OCI-LY7 (cell line): ENCODE results near the gene PPM1F. TPM values are rescaled to one million over a fixed set of nuclear protein-coding genes. Genes with fewer than 3 reads are reported as not detected.

Experiments
- BruUV-seq: library from RNA; stranded (reverse); fragments of 400-500 nt; replicated peaks from 2 replicates; lab custom pipeline; 2021; lab: Mats Ljungman, UMichigan
- CTCF ChIA-PET: fragments of 300-600 bp; sonication (Branson Sonifier 250); formaldehyde crosslinking; loops from one replicate; lab custom pipeline; 2022; ENCODE audit warnings: antibody characterized with exemption; ENCODE audit not compliant: unreplicated experiment; lab: Charles Lee
- POLR2A ChIA-PET: fragments of 300-600 bp; sonication (Branson Sonifier 250); formaldehyde crosslinking; loops from one replicate; lab custom pipeline; 2022; ENCODE audit warnings: antibody characterized with exemption; lab: Charles Lee
- DNase-seq: peaks from one replicate; pipeline ENCODE4 v3.0.0-alpha.2; 2015; ENCODE audit warnings: low spot score
- H2AFZ ChIP-seq: fragments of 200-600 bp; sonication (generic), shearing (Covaris generic); 2 replicates; pipeline ENCODE4 v1.6.1; 2014; ENCODE audit warnings: mild to moderate bottlenecking, antibody characterized with exemption, low read length, moderate library complexity
- H3K27ac ChIP-seq: fragments of 200-600 bp; sonication (generic); 2 replicates; pipeline ENCODE4 v1.5.1; 2014; ENCODE audit warnings: mixed run types, low read depth, mild to moderate bottlenecking, moderate library complexity, low read length, inconsistent platforms; ENCODE audit not compliant: poor library complexity, severe bottlenecking
- H3K36me3 ChIP-seq: fragments of 200-600 bp; sonication (generic); 2 replicates; pipeline ENCODE4 v1.6.1; 2014; ENCODE audit warnings: mild to moderate bottlenecking, antibody characterized with exemption, low read length, moderate library complexity, mixed read lengths; ENCODE audit not compliant: insufficient read depth
- H3K4me1 ChIP-seq: fragments of 200-600 bp; sonication (generic); 2 replicates; pipeline ENCODE4 v1.5.1; 2014; ENCODE audit warnings: mild to moderate bottlenecking, low read length; ENCODE audit not compliant: insufficient read depth, poor library complexity, severe bottlenecking
- H3K4me2 ChIP-seq: fragments of 200-600 bp; sonication (generic); 2 replicates; pipeline ENCODE4 v1.6.1; 2014; ENCODE audit warnings: mild to moderate bottlenecking, low read length
- H3K4me3 ChIP-seq: fragments of 200-600 bp; sonication (generic); 2 replicates; pipeline ENCODE4 v1.5.1; 2014; ENCODE audit warnings: mild to moderate bottlenecking, low read depth, low read length; ENCODE audit not compliant: poor library complexity, severe bottlenecking
- H3K79me2 ChIP-seq: fragments of 200-600 bp; sonication (generic); 2 replicates; pipeline ENCODE4 v1.6.1; 2016; ENCODE audit warnings: low read depth, mild to moderate bottlenecking, low read length, moderate library complexity, mixed read lengths; ENCODE audit not compliant: insufficient read depth
- H3K9me2 ChIP-seq: fragments of 200-600 bp; sonication (generic); 2 replicates; pipeline ENCODE4 v1.6.1; 2016; ENCODE audit warnings: mild to moderate bottlenecking, low read length, mixed read lengths; ENCODE audit not compliant: insufficient read depth
- H3K9me3 ChIP-seq: fragments of 200-600 bp; sonication (generic); 2 replicates; pipeline ENCODE4 v1.6.1; 2014; ENCODE audit warnings: mild to moderate bottlenecking, mixed run types, low read length, mixed read lengths
- H4K20me1 ChIP-seq: fragments of 200-600 bp; sonication (generic); 2 replicates; pipeline ENCODE4 v1.6.1; 2014; ENCODE audit warnings: mild to moderate bottlenecking, antibody characterized with exemption, low read length, moderate library complexity, mixed read lengths; ENCODE audit not compliant: insufficient read depth
- EZH2phosphoT487 ChIP-seq: fragments of 200-600 bp; sonication (generic); IDR thresholded peaks from 2 replicates; pipeline ENCODE4 v1.6.1; 2018; ENCODE audit warnings: low read depth, borderline replicate concordance, mild to moderate bottlenecking, mixed run types, antibody characterized with exemption, low read length, moderate library complexity, mixed read lengths
- intact Hi-C: fragments of 100-400 bp; cut with micrococcal nuclease; formaldehyde crosslinking; loops from one replicate; pipeline ENCODE4 v1.10.0; 2022; ENCODE audit not compliant: unreplicated experiment
- total RNA-seq, 2 experiments: library from RNA; depleted of rRNA in 1 of 2; stranded (reverse); fragments of >200 nt in 1 of 2; shearing (Covaris generic) in 1 of 2; gene quantifications; 2 replicates each; pipeline ENCODE4 v1.2.3, GENCODE V29; 2014 to 2022
- TF ChIP-seq, protein P1 (sequence below): fragments of 200-600 bp; sonication (generic); conservative IDR thresholded peaks from 2 replicates; pipeline ENCODE4 v1.5.1; 2014; ENCODE audit warnings: mild to moderate bottlenecking, antibody characterized with exemption, low read length, moderate library complexity, mixed read lengths

Gene PPM1F
- total RNA-seq, 2 experiments from 2014 or later, result 21.7 to 27.2 TPM

DNA sequence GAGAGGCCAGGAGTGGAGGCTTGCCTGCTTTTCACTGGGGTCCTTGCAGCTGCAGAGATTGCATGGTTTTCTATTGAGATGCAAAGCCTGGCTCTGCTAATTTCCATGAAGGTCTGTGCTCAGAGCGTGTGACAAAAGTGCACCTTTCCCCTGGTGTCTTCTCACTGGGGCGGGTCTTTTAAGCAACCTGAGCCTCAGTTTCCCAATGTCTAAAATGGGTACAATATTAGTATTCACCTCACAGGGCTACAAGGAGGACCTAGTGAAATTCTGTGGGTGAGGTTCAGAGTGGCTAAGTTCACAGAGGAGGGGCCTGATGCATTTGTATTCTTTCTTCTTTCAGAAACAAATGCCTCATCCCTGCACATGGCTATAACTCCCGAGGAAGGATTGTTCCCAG, 20.3 kb downstream of the PPM1F start:
- H2AFZ ChIP-seq, result no peak overlapping the region
- H3K36me3 ChIP-seq, result peaks cover 27% of the 10 kb centered on the region; the same call in 1 of the 2 replicates
- BruUV-seq, result no TSS peak
- no peaks in the 10 kb centered on the region for H3K4me1 ChIP-seq
- no peak overlapping the region for H3K27ac ChIP-seq
- TF ChIP-seq, protein P1, sequence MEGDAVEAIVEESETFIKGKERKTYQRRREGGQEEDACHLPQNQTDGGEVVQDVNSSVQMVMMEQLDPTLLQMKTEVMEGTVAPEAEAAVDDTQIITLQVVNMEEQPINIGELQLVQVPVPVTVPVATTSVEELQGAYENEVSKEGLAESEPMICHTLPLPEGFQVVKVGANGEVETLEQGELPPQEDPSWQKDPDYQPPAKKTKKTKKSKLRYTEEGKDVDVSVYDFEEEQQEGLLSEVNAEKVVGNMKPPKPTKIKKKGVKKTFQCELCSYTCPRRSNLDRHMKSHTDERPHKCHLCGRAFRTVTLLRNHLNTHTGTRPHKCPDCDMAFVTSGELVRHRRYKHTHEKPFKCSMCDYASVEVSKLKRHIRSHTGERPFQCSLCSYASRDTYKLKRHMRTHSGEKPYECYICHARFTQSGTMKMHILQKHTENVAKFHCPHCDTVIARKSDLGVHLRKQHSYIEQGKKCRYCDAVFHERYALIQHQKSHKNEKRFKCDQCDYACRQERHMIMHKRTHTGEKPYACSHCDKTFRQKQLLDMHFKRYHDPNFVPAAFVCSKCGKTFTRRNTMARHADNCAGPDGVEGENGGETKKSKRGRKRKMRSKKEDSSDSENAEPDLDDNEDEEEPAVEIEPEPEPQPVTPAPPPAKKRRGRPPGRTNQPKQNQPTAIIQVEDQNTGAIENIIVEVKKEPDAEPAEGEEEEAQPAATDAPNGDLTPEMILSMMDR, result no peak
- no peak for TF ChIP-seq EZH2phosphoT487
- ChIA-PET POLR2A (no interaction called here), CTCF (no interaction called here)
- H4K20me1 ChIP-seq, result no peaks in the 10 kb centered on the region
- H3K4me3 ChIP-seq, result no peak overlapping the region
- H3K9me2 ChIP-seq, result no peaks in the 10 kb centered on the region
- DNase-seq, result no peak
- intact Hi-C loops, result no loop called here
- no peaks in the 10 kb centered on the region for H3K79me2 ChIP-seq
- no peak overlapping the region for H3K4me2 ChIP-seq
- no peaks in the 10 kb centered on the region for H3K9me3 ChIP-seq

- POLR2A ChIA-PET, result interaction anchor here (0.8 kb wide), 1 partner anchor 24 kb away, joined by 4 read pairs; no protein-coding TSS in a partner anchor
- BruUV-seq, result no TSS peak
- Histone ChIP-seq H3K36me3 (peaks cover 27% of the 10 kb centered on the region; the same call in 1 of the 2 replicates), H3K27ac (no peak overlapping the region), H3K79me2 (no peaks in the 10 kb centered on the region), H3K4me2 (no peak overlapping the region), H2AFZ (no peak overlapping the region), H3K9me2 (no peaks in the 10 kb centered on the region), H3K4me1 (no peaks in the 10 kb centered on the region), H3K9me3 (no peaks in the 10 kb centered on the region), H4K20me1 (no peaks in the 10 kb centered on the region), H3K4me3 (no peak overlapping the region)
- CTCF ChIA-PET, result no interaction called here
- DNase-seq, result no peak
- TF ChIP-seq, protein P1, result no peak
- no peak for TF ChIP-seq EZH2phosphoT487
- intact Hi-C loops, result no loop called here
Observed at GRCh38 chr22:21931056-21931455, 21.6 kb downstream of the PPM1F start.

GRCh38 chr22:21929253-21929652, 23.4 kb downstream of the PPM1F start:
- Histone ChIP-seq H3K9me3 (no peaks in the 10 kb centered on the region), H3K9me2 (no peaks in the 10 kb centered on the region), H3K4me2 (no peak overlapping the region), H3K4me1 (no peaks in the 10 kb centered on the region), H3K27ac (no peak overlapping the region), H3K79me2 (no peaks in the 10 kb centered on the region), H3K4me3 (no peak overlapping the region), H4K20me1 (no peaks in the 10 kb centered on the region), H3K36me3 (peaks cover 27% of the 10 kb centered on the region; the same call in 1 of the 2 replicates), H2AFZ (no peak overlapping the region)
- intact Hi-C loops, result no loop called here
- DNase-seq, result no peak
- TF ChIP-seq, protein P1, result no peak
- no peak for TF ChIP-seq EZH2phosphoT487
- POLR2A ChIA-PET, result no interaction called here
- CTCF ChIA-PET, result no interaction called here
- no TSS peak for BruUV-seq
